ENCODE results near the gene CCDC6.

DNA sequence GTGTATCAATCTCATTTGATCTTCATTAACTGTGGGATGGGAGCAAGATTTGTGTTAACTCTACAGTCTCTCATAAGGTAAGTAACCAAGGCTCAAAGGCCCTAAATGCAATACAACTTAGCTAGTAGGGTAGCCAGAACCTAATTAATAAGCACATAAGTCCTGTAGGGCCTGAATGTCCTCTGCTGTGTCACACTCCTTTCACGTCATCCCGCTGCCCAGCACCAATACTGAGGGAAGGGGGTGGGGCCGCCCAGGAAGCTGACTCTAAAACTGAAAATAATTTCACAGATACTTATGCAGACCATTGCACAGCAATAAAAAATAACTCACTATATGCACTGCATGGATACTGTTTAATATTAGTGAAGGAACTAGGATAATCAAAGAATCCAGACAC, 13.7 kb downstream of the CCDC6 start:
- TF ChIP-seq, protein P1, sequence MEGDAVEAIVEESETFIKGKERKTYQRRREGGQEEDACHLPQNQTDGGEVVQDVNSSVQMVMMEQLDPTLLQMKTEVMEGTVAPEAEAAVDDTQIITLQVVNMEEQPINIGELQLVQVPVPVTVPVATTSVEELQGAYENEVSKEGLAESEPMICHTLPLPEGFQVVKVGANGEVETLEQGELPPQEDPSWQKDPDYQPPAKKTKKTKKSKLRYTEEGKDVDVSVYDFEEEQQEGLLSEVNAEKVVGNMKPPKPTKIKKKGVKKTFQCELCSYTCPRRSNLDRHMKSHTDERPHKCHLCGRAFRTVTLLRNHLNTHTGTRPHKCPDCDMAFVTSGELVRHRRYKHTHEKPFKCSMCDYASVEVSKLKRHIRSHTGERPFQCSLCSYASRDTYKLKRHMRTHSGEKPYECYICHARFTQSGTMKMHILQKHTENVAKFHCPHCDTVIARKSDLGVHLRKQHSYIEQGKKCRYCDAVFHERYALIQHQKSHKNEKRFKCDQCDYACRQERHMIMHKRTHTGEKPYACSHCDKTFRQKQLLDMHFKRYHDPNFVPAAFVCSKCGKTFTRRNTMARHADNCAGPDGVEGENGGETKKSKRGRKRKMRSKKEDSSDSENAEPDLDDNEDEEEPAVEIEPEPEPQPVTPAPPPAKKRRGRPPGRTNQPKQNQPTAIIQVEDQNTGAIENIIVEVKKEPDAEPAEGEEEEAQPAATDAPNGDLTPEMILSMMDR (conservative IDR thresholded peaks at IDR 0.05; ENCODE audit: low read length), result no peak
- no peak for TF ChIP-seq EZH2phosphoT487 (IDR thresholded peaks at IDR 0.05; ENCODE audit: borderline replicate concordance, low read depth, low read length)

Measured in OCI-LY7 (cell line).